Measurements from ENCODE around the gene EHF.

EHF gene

GRCh38 chr11:34601609-34602008 is 19.3 kb upstream of the EHF start:
- DNase-seq (ENCODE audit: low read depth in 2 of 2, low spot score in 1 of 2) = no peak

GRCh38 chr11:34602245-34602644 is 18.6 kb upstream of the EHF start:
- no peak for DNase-seq (ENCODE audit: low read depth in 2 of 2, low spot score in 1 of 2)

- no peak for DNase-seq (ENCODE audit: low read depth in 2 of 2, low spot score in 1 of 2)
Measured at GRCh38 chr11:34603129-34604001, 17.5 kb upstream of the EHF start.

- no peak for DNase-seq (ENCODE audit: low read depth in 2 of 2, low spot score in 1 of 2)
Measured at GRCh38 chr11:34604145-34604544, 16.7 kb upstream of the EHF start.

GRCh38 chr11:34604911-34605310 is 16.0 kb upstream of the EHF start:
- no peak for DNase-seq (ENCODE audit: low read depth in 2 of 2, low spot score in 1 of 2)

GRCh38 chr11:34605481-34606325 is 15.2 kb upstream of the EHF start:
- no peak for DNase-seq (ENCODE audit: low read depth in 2 of 2, low spot score in 1 of 2)

- no peak for DNase-seq (ENCODE audit: low read depth in 2 of 2, low spot score in 1 of 2)
Measured at GRCh38 chr11:34606326-34607120, 14.4 kb upstream of the EHF start.

GRCh38 chr11:34609187-34609751 is 11.6 kb upstream of the EHF start:
- DNase-seq (ENCODE audit: low read depth in 2 of 2, low spot score in 1 of 2) = no peak

GRCh38 chr11:34609850-34610249 is 11.0 kb upstream of the EHF start:
- DNase-seq (ENCODE audit: low read depth in 2 of 2, low spot score in 1 of 2) = no peak

- DNase-seq (ENCODE audit: low read depth in 2 of 2, low spot score in 1 of 2) = no peak
Measured at GRCh38 chr11:34610324-34611041, 10.4 kb upstream of the EHF start.

- DNase-seq (ENCODE audit: low read depth in 2 of 2, low spot score in 1 of 2) = no peak
Measured at GRCh38 chr11:34613015-34613414, 7.9 kb upstream of the EHF start.

GRCh38 chr11:34613552-34614056 is 7.3 kb upstream of the EHF start:
- no peak for DNase-seq (ENCODE audit: low read depth in 2 of 2, low spot score in 1 of 2)

- no peak for DNase-seq (ENCODE audit: low read depth in 2 of 2, low spot score in 1 of 2)
Measured at GRCh38 chr11:34614344-34615104, 6.4 kb upstream of the EHF start.

- no peak for DNase-seq (ENCODE audit: low read depth in 2 of 2, low spot score in 1 of 2)
Measured at GRCh38 chr11:34616086-34616485, 4.8 kb upstream of the EHF start.

GRCh38 chr11:34616830-34617504 is 3.9 kb upstream of the EHF start:
- no peak for DNase-seq (ENCODE audit: low read depth in 2 of 2, low spot score in 1 of 2)

GRCh38 chr11:34618406-34618805 is 2.5 kb upstream of the EHF start:
- DNase-seq (ENCODE audit: low read depth in 2 of 2, low spot score in 1 of 2) = no peak

- DNase-seq (ENCODE audit: low read depth in 2 of 2, low spot score in 1 of 2) = no peak
Measured at GRCh38 chr11:34619062-34619516, 1.8 kb upstream of the EHF start.

- no peak for DNase-seq (ENCODE audit: low read depth in 2 of 2, low spot score in 1 of 2)
Measured at GRCh38 chr11:34620202-34620601, 691 bp upstream of the EHF start.

GRCh38 chr11:34621876-34622275 is 983 bp downstream of the EHF start:
- DNase-seq (ENCODE audit: low read depth in 2 of 2, low spot score in 1 of 2) = no peak

Measured in stimulated activated CD8-positive, alpha-beta memory T cell treated with anti-CD3 and anti-CD28 coated beads, Interleukin-4, amount 100 ng/mL, for 4 hours (primary cell).